GM19023 (cell line): ENCODE measurements around the gene GOLPH3.

ENCODE experiments used
- ATAC-seq: cut with Tn5 transposase; IDR thresholded peaks from one replicate; pipeline ENCODE4 v1.9.1; 2021; ENCODE audit warnings: mild to moderate bottlenecking, moderate library complexity; ENCODE audit not compliant: unreplicated experiment

The GOLPH3 gene

GRCh38 chr5:32076699-32077695, 97.1 kb downstream of the GOLPH3 start:
- ATAC-seq: no peak
